GM19025 (cell line): ENCODE data around the gene CALR.
"Not testable (repeated sequence)": the region's sequence is repeated elsewhere in the genome, so short reads cannot be mapped to it uniquely, and the experiment has no call there.

Source experiments
- ATAC-seq: cut with Tn5 transposase; IDR thresholded peaks from one replicate; pipeline ENCODE4 v1.9.1; 2021; ENCODE audit warnings: mild to moderate bottlenecking, low read depth, moderate library complexity; ENCODE audit not compliant: unreplicated experiment

Gene CALR

DNA sequence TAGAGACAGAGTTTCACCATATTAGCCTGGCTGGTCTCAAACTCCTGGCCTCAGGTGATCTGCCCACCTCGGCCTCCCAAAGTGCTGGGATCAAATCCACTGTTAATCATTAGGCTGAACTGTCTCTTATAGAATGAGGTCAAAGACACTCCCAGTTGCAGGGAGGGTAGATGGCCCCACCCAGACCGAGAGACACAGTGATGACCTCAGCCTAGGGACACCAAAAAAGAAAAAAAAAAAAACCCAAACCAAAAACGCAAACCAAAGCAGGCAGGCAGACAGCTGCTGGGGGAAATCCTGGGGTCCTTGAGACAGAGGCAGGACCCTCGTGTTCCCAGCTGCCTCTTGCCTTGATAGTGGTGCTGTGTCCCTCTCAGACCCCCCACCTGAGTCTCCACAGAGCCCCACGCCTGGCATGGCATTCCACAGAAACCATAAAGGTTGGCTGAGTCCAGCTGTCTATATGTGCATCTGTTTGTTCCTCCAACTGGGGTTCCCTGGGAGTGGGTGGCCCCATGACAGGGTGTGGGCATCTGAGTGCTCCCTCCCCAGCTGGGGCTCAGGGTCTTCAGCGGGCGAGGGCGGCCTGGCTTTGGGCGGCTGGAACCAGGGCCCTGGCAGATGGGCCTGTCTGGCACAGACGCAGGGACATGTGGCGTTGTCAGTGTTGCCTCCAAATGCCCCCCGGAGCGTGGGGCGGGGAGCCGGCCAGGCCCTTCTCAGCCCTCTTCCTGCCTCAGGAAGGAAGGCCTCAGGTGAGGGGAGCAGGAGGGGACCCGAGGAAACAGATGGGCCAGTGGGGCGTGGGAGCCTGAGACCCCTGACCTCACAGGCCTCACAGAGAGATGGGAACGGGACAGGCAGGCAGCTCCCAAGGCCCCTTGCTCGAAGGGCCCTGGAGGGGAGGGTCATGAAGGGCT, 36.2 kb downstream of the CALR start:
- ATAC-seq = no peak

DNA sequence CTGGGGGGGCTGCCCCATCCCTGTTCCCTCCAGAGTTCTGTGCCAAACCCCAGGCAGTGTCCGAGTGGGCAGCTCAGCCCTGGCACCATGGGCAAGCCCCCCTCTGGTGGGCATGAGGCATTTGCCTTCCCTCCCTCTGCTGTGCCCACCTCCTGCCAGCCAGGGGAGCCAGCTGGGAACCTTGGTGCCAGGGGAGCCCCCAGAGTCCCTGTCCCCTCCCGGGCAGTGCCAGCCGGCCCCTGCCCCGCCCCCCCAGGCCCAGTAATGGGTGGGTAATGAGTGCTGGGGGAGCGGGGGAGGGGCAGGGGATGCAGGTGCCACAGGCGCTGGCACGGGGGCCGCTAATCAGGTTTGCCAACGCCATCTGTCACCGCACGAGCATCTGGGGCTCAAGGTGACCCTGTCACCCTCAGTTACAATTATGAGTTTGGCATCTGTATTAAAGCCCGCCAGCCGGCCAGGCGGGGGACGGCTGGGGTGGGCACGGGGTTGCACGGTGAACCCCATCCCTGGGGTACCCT, 36.9 kb downstream of the CALR start:
- ATAC-seq = no peak

DNA sequence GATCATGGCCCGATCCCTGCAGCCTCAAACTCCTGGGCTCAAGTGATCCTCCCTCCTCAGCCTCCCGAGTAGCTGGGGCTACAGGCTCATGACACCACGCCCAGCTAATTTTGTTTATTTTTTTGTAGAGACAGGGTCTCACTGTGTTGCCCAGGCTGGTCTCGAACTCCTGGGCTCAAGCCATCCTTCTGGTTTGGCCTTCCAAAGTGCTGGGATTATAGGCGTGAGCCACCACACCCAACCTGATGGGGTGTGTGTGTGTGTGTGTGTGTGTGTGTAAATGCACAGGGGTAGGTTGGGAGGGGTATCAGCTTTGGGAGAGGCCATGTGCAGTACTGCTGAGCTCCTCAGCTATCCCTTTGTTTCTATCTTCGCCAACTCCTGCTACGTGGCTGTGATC, 37.7 kb downstream of the CALR start:
- not testable (repeated sequence) for ATAC-seq

DNA sequence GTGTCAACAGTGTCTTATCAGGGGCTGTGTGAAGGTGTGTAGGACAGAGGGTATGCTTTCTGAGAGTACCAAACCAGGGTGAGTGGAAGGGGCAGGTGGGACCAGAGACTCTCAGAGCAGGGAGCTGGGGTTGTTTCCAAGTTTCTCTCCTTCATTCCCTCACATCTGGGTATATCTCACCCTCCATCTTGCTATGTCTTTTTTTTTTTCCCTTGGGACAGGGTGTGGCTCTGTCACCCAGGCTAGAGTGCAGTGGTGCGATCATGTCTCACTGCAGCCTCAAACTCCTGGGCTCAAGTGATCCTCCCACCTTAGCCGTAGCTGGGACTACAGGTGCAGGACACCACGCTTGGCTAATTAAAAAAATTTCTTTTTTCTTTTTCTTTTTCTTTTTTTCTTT, 41.6 kb downstream of the CALR start:
- ATAC-seq = no peak

DNA sequence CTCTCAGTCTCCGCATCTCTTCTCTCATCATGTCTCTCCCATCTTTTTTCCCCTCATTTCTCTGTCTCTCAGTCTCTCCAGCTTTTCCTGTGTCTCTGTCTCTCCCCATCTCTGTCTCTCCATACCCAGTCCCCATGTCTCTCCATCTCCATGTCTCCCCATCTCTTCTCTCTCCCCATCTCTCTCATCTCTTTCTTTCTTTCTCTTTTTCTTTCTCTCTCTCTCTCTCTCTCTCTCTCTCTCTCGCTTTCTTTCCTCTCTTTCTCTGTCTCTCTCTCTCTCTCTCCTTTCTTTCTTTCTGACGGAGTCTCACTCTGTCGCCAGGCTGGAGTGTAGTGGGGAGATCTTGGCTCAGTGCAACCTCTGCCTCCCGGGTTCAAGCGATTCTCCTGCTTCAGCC, 44.2 kb downstream of the CALR start:
- no peak for ATAC-seq

DNA sequence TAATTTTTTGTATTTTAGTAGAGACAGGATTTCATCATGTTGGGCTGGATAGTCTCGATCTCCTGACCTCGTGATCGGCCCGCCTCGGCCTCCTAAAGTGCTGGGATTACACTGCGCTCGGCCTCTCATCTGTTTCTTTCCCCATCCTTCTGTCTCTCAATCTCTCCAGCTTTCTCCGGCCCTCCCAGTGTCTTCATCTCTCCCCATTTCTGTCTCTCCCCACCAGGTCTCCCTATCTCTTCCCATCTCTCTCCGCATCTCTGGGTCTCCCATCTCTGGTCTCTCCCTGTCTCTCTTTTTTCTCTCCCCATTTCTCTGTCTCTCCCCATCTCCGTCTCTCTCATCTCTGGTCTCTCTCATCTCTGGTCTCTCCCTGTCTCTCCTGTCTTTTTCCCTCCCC, 44.7 kb downstream of the CALR start:
- ATAC-seq = no peak

DNA sequence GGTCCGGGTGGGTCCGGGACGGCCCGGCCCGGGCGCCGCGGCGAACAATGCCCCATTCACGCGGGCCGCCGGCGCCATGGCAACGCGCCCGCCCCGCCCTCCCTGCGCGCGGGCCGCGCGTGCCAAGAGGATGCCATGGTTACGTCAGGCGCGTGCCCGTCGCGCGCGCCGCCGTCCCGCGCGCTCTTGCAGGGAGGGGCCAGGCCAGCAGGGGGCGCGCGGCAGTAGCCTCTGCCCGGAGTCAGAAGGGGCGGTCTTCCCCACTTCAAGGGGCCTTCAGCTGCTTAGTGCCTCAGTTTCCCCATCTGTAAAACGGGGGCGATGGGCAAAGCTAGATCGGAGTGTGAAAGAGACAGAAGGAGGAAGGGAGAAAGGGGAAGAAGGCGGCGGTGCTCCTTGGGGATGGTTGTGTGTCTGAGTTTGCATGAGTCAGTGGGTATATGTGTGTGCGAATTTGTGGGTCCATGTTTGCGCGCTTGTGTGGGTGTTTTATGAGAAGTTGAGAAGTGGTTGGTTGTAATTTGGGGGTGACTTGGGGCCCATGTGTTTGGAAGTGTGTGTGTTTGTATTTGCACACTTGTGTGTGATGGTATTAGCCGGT, 45.2 kb downstream of the CALR start:
- ATAC-seq = no peak

DNA sequence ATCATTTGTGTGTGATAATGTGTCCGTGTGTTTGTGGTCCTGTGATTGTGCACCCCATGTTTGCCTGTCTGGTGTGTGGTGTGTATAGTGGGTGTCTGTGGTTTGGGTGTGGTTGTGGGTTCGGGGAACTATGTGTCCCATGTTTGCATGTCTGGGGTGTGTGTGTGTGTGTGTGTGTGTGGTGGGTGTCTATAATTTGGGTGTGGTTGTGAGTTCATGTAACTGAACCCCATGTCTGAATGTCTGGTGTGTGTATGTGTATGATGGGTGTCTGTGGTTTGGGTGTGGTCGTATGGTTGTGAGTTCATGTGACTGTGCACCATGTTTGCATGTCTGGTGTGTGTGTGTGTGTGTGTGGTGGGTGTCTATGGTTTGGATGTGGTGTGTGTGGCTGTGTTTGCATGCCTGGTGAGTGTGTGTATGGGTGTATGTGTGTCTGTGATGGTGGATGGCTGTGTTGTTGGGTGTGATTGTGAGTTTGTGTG, 45.8 kb downstream of the CALR start:
- ATAC-seq = no peak

DNA sequence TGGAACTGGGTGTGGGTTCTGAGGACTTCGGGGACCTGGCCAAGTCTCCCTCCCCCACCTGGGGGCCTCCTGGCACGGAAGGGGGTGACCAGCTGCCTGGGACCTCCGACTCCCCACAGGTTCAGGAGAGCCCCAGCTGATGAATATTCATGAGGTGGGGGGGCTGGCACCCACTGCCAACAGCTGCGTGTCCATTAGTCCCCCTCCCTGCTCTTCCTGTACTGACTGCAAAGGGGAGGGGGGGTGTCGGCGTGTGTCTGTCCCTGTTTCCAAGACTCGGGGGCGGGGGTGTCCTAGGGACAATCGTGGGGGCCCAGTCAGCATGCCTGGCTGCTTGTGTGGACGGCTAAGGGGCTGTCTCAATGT, 46.3 kb downstream of the CALR start:
- no peak for ATAC-seq

DNA sequence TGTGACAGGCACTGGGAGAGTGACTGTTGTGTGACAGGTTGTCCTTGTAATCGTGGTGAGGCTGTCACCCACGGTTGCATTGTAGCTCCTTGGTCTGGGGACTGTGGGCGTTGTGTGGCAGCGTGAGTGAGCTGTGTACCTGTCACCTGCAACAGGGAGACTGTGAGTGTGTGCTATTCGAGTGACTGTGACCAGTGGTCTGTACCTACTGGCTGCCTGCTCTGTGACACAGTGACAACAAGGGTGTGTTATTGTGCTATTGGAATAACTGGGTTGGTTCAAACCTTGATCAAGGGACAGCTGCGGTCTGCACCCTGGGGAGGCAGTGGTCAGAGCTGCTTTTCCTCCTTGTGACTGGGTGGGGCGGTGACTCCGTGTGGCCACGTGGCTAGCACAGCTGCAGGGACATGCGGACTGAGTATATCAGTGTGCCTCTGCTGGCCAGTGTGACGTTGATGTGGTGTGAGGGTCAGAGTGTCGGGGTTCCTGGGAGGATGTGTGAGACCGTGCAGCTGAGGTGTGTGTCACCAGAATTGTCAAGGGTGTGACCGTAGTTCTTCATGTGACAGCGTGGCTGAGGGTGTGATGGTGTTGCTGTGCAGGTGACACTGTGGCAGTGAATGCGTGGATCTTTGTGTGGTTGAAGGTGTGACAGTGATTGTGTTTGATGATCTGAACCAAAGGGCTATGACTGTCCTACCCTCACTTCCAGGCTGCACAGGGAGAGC, 46.8 kb downstream of the CALR start:
- no peak for ATAC-seq

DNA sequence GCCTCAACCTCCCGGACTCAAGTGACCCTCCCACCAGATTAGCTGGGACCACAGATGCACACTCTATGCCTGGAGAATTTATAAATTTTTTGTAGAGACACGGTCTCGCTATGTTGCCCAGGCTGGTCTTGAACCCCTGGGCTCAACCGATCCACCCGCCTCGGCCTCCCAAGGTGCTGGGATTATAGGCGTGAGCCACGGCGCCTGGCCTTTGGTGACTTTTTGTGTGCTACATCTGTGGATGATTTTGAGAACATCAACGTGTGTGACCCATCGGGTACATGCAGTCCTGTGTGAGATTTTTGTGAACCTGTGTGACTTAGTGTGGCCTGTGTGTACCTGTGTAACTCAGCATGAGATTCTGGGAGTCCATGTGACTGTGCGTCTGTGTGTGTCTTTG, 48.3 kb downstream of the CALR start:
- ATAC-seq = no peak

DNA sequence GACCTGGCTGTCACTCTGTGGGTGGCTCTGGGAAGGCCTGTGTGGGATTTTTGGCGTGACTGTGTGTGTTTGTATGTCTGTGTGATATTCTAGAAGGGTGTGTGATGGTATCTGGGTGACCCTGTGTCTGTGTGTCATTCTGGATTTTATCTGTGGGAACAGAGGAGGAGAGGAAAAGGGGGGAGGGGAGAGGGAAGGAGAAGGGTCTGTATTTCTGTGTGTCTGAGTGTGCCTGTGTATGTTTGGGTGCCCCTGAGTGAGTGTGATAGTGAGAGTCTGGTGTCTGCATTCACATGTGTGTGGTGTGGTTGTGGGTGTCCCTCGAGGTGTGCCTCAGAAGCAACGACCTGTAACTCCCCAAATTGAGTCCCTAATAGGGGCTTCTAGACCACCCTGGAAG, 48.8 kb downstream of the CALR start:
- no peak for ATAC-seq

DNA sequence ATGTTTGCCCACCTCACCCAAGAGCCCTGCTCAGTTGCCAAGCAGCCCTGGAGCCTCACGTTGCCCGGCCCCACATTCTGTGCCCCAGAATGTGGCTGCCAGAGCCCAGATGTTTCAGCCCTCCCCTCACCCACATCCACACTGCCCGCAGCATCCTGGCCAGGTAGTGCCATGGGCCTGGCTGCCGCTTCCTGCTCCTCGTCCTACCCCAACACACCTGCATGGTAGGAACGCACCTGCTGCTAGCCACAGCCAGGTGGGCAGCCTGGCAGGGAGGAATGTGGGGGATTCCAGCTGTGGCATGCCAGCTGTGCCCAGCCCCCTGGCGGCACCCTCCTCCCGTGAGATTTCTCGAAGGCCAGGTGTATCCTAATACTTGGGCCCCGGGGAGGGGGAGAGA, 49.4 kb downstream of the CALR start:
- ATAC-seq = no peak

DNA sequence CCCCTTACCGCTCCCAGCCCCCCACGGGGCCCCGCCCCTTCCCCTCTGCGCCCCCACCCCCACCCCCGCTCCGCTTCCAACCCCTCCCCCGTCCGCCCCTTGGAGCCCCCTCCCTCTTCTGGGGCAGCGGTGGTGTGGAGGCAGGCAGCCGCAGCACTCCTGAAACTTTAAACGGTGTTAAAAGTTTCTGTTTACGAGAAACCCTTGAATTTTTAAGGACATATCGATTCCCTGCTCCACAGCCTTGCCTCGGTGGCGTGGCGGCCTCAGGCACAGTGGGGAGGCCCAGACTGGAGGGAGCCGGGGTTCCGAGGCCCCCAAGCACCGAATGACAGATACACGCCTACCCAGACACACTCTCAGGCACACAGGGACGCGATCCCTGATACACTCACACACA, 52.0 kb downstream of the CALR start:
- ATAC-seq = no peak

DNA sequence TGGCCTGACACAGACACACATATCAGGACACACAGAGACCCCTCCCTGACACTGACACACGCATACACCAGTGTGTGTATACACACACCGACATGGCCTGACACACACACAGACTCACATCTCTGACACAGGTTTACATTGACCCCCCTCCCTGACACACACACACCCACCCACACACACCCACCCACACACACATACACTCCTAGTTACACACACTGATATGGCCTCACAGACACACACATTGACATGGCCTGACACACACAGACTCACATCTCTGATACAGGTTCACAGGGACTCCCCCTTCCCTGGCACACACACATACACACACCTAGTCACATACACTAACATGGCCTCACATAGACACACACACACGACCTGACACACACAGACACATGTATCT, 52.4 kb downstream of the CALR start:
- ATAC-seq = no peak

DNA sequence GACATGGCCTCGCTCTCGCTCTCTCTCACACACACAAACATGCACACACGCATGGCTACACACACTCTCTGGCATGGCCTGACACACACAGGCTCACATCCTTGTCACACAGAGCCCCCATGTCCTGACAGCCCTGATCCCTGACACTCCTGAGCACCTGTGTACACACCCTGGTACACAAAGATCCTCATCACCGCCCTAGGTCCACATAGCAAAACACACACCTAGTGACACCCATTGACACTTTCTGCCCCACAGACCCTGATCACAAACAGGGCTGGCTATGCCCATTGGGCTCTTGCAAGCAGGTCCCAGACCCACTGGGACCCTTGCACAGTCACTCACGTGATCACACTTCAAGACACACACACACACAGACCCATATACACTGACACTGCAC, 52.9 kb downstream of the CALR start:
- ATAC-seq = no peak

DNA sequence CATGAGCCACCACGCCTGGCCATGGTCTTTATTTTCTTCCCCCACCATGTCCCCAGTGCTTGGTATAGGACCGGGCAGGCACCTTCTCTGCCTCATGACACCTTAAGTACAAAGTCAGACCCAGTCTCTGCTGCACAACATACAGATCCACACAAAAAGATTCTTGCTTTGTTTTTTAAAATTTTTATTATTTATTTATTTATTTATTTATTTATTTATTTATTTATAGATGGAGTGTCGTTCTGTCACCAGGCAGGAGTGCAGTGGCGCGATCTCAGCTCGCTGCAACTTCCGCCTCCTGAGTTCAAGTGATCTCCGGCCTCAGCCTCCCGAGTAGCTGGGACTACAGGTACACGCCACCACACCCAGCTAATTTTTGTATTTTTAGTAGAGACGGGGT, 54.3 kb downstream of the CALR start:
- no peak for ATAC-seq

DNA sequence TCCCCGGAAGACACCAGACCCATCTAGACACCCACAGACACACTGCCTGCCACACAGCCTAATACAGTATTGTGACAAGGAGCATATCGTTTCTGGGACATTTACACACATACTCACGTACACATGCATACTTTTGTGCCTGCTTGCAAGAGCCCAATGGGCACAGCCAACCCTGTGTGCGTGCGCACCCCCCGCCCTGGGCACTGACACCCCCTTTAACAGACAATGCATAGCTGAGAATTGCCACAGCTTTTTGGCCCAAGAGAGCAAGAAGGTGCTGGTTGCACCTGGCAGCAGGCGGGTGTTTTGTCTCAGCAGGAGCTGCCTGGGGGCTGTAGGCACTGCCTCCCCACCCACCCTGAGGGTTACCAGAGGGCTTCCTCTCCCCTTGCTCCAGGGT, 55.2 kb downstream of the CALR start:
- no peak for ATAC-seq
